Mammary microvascular endothelial cell (primary cell): ENCODE measurements around the gene OR2AT4. TPM values are rescaled to one million over a fixed set of nuclear protein-coding genes. Genes with fewer than 3 reads are reported as not detected.

Source experiments
- total RNA-seq: library from RNA; depleted of rRNA; stranded (reverse); fragments of >200 nt; gene quantifications from 2 replicates; pipeline ENCODE4 v1.2.3, GENCODE V29; 2015

The OR2AT4 gene
- not detected in 2 replicates for total RNA-seq

DNA sequence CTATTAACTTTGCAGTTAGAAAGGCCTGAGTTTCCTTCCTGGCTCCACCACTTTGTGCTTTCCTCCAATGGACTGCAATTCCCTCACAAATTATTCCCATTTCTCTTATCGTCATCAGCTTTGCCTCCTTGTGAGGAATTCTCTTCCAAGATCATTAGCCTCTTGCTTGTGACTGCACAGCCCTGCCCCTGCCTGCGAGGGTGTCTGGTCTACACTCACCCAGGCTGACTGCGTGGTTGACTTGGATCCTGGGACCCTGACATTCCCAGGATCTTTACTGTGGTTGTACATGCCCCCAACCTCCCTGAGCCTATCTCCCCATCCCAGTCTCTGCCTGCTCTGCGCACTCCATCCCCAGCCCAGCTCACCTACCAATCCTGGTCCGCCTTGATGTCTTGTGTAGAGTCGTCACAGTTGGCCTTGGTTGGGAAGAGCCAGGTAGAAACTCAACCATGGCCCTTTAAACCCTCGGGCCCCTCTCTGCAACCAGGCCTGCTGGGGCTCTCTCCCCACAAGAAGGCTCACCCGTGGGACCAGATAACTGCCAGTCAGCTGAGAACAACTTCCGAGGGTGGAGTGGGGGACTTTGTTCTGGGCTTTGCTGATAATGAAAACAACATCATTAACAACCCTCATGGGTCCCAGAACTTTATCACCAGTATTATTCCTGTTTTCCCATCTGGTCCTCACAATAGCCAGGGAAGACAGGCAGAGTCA, at the start of gene OR2AT4:
TSS of gene OR2AT4 (minus strand) at position 421 of the 717 bp plus-strand sequence.

Other genes with a start within 250 kb of the OR2AT4 start
- gene XRRA1, start 147.8 kb downstream of the OR2AT4 start, total RNA-seq: 3.2 and 4.7 TPM in 2 replicates
- gene SPCS2, start 147.6 kb downstream of the OR2AT4 start, total RNA-seq: 30.4 and 43.7 TPM in 2 replicates
- 3.0 and 3.5 TPM in 2 replicates for gene NEU3, start 107.9 kb downstream of the OR2AT4 start, total RNA-seq
- 0.15 and 0.60 TPM in 2 replicates for gene SLCO2B1, start 54.2 kb upstream of the OR2AT4 start, total RNA-seq
- gene TPBGL, start 143.9 kb upstream of the OR2AT4 start, total RNA-seq: not detected in 2 replicates